HG03064 (cell line): ENCODE data around the gene ANKRD28.

Experiments
- ATAC-seq: cut with Tn5 transposase; IDR thresholded peaks from one replicate; pipeline ENCODE4 v1.9.1; 2021; ENCODE audit warnings: low read depth; ENCODE audit not compliant: unreplicated experiment

The ANKRD28 gene

GRCh38 chr3:15728766-15729165, 69.0 kb downstream of the ANKRD28 start:
- no peak for ATAC-seq

- ATAC-seq, result no peak
These were observed 70.9 kb downstream of the ANKRD28 start for GRCh38 chr3:15726881-15727280.

- peak; percentile 85 for ATAC-seq
These were observed 71.7 kb downstream of the ANKRD28 start for GRCh38 chr3:15726043-15726442.

GRCh38 chr3:15724446-15724845, 73.3 kb downstream of the ANKRD28 start:
- ATAC-seq, result no peak

GRCh38 chr3:15723624-15723884, 74.2 kb downstream of the ANKRD28 start:
- ATAC-seq, result no peak

GRCh38 chr3:15722877-15723623, 74.7 kb downstream of the ANKRD28 start:
- no peak for ATAC-seq

- ATAC-seq, result no peak
These were observed 81.6 kb downstream of the ANKRD28 start for GRCh38 chr3:15716178-15716577.

- ATAC-seq, result no peak
These were observed 83.3 kb downstream of the ANKRD28 start for GRCh38 chr3:15714448-15714847.

GRCh38 chr3:15713364-15713763, 84.4 kb downstream of the ANKRD28 start:
- ATAC-seq, result no peak

- ATAC-seq, result no peak
These were observed 86.5 kb downstream of the ANKRD28 start for GRCh38 chr3:15711281-15711680.

GRCh38 chr3:15708882-15709677, 88.7 kb downstream of the ANKRD28 start:
- no peak for ATAC-seq

GRCh38 chr3:15707779-15708178, 90.0 kb downstream of the ANKRD28 start:
- no peak for ATAC-seq

- ATAC-seq, result no peak
These were observed 94.4 kb downstream of the ANKRD28 start for GRCh38 chr3:15703346-15703745.

- no peak for ATAC-seq
These were observed 103.2 kb downstream of the ANKRD28 start for GRCh38 chr3:15694628-15695027.

- no peak for ATAC-seq
These were observed 104.4 kb downstream of the ANKRD28 start for GRCh38 chr3:15693355-15693754.

GRCh38 chr3:15690748-15691147, 107.0 kb downstream of the ANKRD28 start:
- ATAC-seq, result no peak

GRCh38 chr3:15690230-15690629, 107.5 kb downstream of the ANKRD28 start:
- ATAC-seq, result no peak

GRCh38 chr3:15685927-15686326, 111.9 kb downstream of the ANKRD28 start:
- ATAC-seq, result no peak

- no peak for ATAC-seq
These were observed 114.5 kb downstream of the ANKRD28 start for GRCh38 chr3:15683253-15683652.

GRCh38 chr3:15682561-15683185, 115.1 kb downstream of the ANKRD28 start:
- no peak for ATAC-seq

- no peak for ATAC-seq
These were observed 116.1 kb downstream of the ANKRD28 start for GRCh38 chr3:15681668-15682067.

- no peak for ATAC-seq
These were observed 118.5 kb downstream of the ANKRD28 start for GRCh38 chr3:15679306-15679705.
